ENCODE results near the gene SH3BP4. TPM values are rescaled to one million over a fixed set of nuclear protein-coding genes. Genes with fewer than 3 reads are reported as not detected.
A peak's percentile ranks its signal among the peaks of the same experiment; 100 is the strongest.

The SH3BP4 gene
- total RNA-seq, 1 donor from 2014 or later, result 51.9 TPM

GRCh38 chr2:234940527-234940926 lies 11.3 kb upstream of the SH3BP4 start:
- Mint-ChIP-seq H3K27me3 (ENCODE audit: low read depth) (peaks cover 8% of the 10 kb centered on the region), H3K36me3 (ENCODE audit: low read depth) (no peaks in the 10 kb centered on the region), H3K9me3 (ENCODE audit: low read depth) (peaks cover 9% of the 10 kb centered on the region), H3K4me3 (ENCODE audit: unreplicated experiment) (no peak overlapping the region), H3K27ac (ENCODE audit: unreplicated experiment) (no peak overlapping the region), H3K4me1 (ENCODE audit: low read depth) (no peaks in the 10 kb centered on the region)
- no peak for DNase-seq (ENCODE audit: low spot score)
- TF ChIP-seq CTCF (IDR thresholded peaks at IDR 0.05), result no peak

GRCh38 chr2:234945339-234945873 lies 6.4 kb upstream of the SH3BP4 start:
- no peaks in the 10 kb centered on the region for H3K27me3 Mint-ChIP-seq (ENCODE audit: low read depth)
- no peak for DNase-seq (ENCODE audit: low spot score)
- no peaks in the 10 kb centered on the region for H3K36me3 Mint-ChIP-seq (ENCODE audit: low read depth)
- TF ChIP-seq CTCF (IDR thresholded peaks at IDR 0.05), result no peak
- H3K4me1 Mint-ChIP-seq (ENCODE audit: low read depth), result peaks cover 15% of the 10 kb centered on the region
- H3K9me3 Mint-ChIP-seq (ENCODE audit: low read depth), result peaks cover 9% of the 10 kb centered on the region
- H3K4me3 Mint-ChIP-seq (ENCODE audit: unreplicated experiment), result no peak overlapping the region
- H3K27ac Mint-ChIP-seq (ENCODE audit: unreplicated experiment), result no peak overlapping the region

- H3K27me3 Mint-ChIP-seq (ENCODE audit: low read depth), result no peaks in the 10 kb centered on the region
- TF ChIP-seq CTCF (IDR thresholded peaks at IDR 0.05), result no peak
- H3K4me1 Mint-ChIP-seq (ENCODE audit: low read depth), result peaks cover 25% of the 10 kb centered on the region
- no peaks in the 10 kb centered on the region for H3K36me3 Mint-ChIP-seq (ENCODE audit: low read depth)
- no peak for DNase-seq (ENCODE audit: low spot score)
- H3K4me3 Mint-ChIP-seq (ENCODE audit: unreplicated experiment), result no peak overlapping the region
- H3K27ac Mint-ChIP-seq (ENCODE audit: unreplicated experiment), result no peak overlapping the region
- H3K9me3 Mint-ChIP-seq (ENCODE audit: low read depth), result peaks cover 9% of the 10 kb centered on the region
Measured at GRCh38 chr2:234947556-234947955, 4.3 kb upstream of the SH3BP4 start.

- Mint-ChIP-seq H3K4me1 (ENCODE audit: low read depth) (peaks cover 45% of the 10 kb centered on the region), H3K27ac (ENCODE audit: unreplicated experiment) (peak overlapping the region; percentile 99), H3K4me3 (ENCODE audit: unreplicated experiment) (peak overlapping the region; percentile 76), H3K27me3 (ENCODE audit: low read depth) (no peaks in the 10 kb centered on the region), H3K9me3 (ENCODE audit: low read depth) (no peaks in the 10 kb centered on the region), H3K36me3 (ENCODE audit: low read depth) (no peaks in the 10 kb centered on the region)
- DNase-seq (ENCODE audit: low spot score), result no peak
- TF ChIP-seq CTCF (IDR thresholded peaks at IDR 0.05), result no peak
Measured at GRCh38 chr2:234949762-234950434, 1.9 kb upstream of the SH3BP4 start.

GRCh38 chr2:234950435-234950729 lies 1.4 kb upstream of the SH3BP4 start:
- H3K36me3 Mint-ChIP-seq (ENCODE audit: low read depth), result no peaks in the 10 kb centered on the region
- H3K27me3 Mint-ChIP-seq (ENCODE audit: low read depth), result no peaks in the 10 kb centered on the region
- peak overlapping the region; percentile 76 for H3K4me3 Mint-ChIP-seq (ENCODE audit: unreplicated experiment)
- no peak for TF ChIP-seq CTCF (IDR thresholded peaks at IDR 0.05)
- H3K9me3 Mint-ChIP-seq (ENCODE audit: low read depth), result no peaks in the 10 kb centered on the region
- H3K27ac Mint-ChIP-seq (ENCODE audit: unreplicated experiment), result peak overlapping the region; percentile 99
- H3K4me1 Mint-ChIP-seq (ENCODE audit: low read depth), result peaks cover 50% of the 10 kb centered on the region
- no peak for DNase-seq (ENCODE audit: low spot score)
